ENCODE results near the gene NBEAL1. TPM values are rescaled to one million over a fixed set of nuclear protein-coding genes. Genes with fewer than 3 reads are reported as not detected.
"Not testable (repeated sequence)": the region's sequence is repeated elsewhere in the genome, so short reads cannot be mapped to it uniquely, and the experiment has no call there.

The NBEAL1 gene
- total RNA-seq: 66.0 TPM

DNA sequence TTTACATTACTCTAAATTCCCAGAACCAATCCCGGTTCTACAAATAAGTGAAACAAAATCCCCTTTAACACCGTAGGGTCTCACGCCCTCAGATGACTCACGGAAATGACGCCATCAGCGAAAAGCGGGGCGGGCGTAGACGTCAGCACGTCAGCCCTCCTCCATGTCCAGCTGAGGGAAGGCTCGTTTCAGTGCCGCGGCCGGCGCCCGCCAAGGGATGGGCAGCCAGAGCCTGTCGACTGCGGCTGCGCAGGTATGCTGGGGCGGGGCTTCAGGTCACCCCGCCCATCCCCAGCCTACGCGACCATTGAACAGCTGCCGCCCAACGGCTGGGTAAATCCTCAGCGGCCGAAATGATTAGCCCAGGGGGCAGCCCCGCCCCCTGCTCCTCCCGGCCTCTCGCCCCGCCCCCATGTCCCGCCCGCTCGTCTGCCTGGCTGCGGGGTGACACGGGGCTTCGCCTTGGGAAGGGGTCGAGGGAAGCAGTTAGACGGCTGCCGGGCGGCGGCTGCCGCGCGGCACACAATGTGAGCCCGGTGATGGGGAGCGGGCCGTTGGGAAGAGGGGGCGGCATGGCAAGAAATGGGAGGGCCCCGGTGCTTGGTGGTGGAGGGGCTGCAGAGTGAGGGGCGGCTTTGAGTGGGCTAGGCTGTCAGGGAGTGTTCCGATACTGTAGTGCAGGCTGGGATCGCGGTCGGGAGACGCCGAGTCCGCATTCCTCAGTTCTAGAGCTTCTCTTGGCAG lies at the start of gene NBEAL1:
NBEAL1 (plus strand) TSS at position 420 of the 744 bp plus-strand sequence. CDS start 1,510 bp downstream, outside the sequence.
- DNase-seq: peak; percentile 100

DNA sequence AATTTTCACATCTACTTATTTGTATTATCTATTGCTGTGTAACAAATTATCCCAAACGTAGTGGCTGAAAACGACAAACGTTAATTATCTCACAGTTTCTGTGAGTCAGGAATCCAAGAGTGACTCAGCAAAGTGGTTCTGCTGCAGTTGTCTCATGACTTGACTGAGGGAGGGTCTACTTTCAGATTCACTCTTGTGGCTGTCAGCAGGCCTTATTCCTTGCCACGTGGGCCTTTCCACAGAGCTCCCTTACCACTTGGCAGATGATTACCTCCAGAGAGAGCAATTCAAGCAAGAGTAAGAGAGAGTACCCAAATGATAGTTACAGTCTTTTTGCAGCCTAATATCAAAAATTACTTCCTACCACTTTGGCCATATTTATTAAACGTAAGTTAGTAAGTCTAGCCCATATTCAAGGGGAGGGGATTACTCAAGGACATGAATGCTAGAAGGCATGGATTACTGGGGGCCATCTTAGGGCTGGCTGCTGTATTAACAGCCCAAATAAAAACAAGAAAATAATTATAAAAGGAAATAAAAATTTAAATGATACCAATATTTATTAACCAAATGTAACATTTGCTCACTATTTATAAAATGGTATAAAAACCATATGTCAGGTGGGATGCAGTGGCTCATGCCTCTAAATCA lies 48.7 kb upstream of the NBEAL1 start:
- DNase-seq: peak; percentile 13

DNA sequence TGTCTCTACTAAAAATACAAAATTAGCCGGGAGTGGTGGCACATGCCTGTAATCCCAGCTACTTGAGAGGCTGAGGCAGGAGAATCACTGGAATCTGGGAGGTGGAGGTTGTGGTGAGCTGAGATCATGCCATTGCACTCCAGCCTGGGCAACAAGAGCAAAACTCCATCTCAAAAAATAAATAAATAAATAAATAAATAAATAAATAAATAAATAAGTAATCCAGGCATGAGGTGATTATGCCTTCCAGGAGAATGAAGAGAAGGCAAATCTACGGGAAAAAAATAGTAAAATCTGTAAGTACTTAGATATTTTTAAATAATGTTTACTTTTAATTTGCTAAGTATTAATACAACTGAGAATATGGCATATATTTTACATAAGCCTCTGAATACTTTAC lies 45.3 kb upstream of the NBEAL1 start:
- not testable (repeated sequence) for DNase-seq

DNA sequence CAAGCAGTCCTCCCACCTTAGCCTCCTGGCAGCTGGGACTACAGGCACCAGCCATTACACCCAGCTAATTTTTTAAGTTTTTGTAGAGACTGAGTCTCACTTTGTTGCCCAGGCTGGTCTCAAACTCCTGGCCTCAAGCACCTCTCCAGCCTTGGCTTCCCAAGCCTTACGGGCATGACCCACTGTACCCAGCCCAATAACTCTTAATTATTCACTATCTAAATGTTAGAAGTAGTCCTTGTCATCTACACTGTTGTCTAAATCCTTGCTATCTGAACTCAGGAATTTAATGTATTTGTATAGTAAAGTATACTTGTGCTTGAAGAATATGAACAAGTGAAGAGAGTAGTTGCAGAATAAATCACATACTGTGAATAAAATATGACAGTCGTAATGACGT lies 37.9 kb upstream of the NBEAL1 start:
- no peak for DNase-seq

DNA sequence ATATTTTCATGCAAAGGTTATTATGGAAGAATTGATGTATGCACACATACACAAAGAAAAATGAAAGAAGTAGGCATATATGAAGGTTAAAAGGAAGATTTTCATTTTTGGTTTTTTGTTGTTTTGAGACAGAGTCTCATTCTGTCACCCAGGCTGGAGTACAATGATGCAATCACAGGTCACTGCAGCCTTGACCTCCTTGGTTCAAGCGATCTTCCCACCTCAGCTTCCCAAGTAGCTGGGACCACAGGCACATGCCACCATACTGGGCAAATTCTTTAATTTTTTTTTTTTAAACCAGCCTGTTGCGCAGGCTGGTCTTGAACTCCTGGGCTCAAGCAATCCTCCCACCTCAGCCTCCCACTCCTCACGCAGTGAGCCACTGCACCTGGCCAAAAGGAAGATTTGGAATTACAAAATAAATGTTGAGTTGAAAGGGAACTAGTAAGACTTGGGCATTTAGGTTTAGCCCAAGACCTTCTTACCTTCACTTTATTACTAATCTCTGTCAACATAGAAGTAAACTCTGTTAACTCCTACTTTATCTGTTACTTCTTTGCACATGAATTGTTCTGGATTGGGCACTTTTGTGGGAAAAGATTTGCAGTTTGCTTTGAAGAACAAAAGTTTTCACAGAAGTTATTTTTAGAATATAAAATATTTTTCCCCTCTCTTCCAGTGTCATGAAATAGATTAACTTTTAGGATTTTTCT lies 31.7 kb upstream of the NBEAL1 start:
- no peak for DNase-seq

DNA sequence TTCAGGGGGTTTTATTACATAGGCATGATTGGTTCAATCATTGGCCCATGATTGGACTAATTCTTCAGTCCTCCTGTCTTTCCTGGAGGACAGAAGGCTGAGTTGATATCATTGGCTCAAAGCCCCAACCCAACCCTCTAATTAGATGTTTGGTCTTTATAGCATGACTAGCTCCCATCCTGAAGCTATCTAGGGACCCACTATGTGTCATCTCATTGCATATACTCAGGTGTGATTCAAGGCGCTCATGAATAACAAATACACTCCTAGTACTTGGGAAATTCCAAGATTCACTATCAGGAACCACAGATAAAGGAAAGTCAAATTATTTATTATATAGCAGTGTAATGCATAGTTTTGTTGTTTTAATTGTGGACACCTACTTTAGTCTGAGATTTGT lies 24.9 kb upstream of the NBEAL1 start:
- no peak for DNase-seq

DNA sequence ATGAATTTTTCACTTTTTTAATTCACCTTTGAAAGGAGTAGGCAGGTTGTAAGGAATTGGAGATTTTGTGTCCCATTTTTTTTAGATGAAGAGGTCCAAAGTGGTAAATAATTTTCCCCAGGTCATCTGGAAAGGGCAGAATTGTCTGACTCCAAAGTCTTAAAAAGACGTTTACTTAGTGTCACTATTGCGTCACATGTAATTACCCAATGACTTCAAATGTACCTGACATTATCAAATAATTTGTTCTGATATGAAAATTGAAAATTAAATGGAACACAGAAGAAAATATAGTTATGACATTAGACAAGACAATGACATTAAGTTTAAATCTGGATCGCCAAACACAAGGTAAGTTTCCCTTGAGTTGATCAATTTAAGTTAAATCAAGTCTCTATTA lies 24.2 kb upstream of the NBEAL1 start:
- no peak for DNase-seq

DNA sequence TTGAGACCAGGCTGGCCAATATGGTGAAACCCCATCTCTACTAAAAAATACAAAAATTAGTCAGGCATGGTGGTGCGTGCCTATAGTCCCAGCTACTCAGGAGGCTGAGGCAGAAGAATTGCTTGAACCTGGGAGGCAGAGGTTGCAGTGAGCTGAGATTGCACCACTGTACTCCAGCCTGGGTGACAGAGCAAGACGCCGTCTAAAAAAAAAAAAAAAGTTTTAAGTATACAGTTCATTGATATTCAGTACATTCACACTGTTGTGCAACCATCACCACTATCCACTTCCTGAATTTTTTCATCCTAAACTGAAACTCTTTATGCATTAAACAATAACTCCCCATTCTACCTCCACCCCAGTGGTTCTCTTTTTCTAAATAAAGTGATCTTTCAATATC lies 17.6 kb upstream of the NBEAL1 start:
- DNase-seq: not testable (repeated sequence)

DNA sequence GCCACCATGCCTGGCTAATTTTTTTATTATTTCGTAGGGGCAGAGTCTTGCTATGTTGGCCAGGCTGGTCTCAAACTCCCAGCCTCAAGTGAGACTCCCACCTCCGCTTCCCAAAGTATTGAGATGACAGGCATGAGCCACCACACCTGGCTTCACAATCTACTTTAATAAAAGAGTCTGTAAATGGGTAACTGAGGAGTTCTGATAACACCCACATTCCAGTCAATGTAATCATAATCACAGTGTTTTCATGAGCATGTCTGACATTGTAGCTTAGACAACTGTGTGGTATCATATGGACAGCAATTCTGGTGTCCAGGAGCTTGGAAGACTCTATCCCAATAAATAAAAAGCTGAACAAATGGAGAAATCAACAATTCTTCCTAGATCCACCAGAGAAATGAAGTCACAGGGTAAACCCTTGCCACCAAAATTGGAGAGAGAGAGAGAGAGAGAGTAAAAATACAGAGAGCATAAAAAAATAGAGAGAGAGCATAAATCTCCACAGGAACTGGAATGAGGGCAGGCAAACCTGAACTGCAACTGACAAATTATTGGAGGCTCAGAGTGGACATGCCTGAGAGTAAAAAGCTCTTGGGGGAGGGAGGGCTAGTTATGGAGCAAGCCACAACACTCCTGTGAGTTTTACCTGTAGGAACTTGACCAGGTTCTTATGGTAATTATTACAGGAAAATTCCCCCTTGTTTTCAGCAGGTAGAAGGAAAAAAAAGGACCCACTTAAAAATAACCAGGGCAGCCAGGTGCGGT lies 12.4 kb upstream of the NBEAL1 start:
- no peak for DNase-seq

DNA sequence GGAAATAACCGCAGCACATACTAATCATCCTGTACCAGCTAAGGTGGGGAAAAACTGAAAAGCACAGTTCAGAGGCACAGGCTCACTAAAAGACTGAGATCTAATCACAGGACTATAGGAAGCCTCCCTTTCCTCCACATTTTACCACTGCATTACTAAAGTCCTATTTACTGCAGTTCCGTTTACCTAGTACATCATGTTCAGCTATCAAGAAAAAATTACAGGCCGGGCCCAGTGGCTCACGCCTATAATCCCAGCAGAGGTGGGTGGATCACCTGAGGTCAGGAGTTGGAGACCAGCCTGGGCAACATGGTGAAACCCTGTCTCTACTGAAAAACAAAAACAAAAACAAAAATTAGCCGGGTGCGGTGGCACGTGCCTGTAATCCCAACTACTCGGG lies 11.0 kb upstream of the NBEAL1 start:
- DNase-seq: no peak

DNA sequence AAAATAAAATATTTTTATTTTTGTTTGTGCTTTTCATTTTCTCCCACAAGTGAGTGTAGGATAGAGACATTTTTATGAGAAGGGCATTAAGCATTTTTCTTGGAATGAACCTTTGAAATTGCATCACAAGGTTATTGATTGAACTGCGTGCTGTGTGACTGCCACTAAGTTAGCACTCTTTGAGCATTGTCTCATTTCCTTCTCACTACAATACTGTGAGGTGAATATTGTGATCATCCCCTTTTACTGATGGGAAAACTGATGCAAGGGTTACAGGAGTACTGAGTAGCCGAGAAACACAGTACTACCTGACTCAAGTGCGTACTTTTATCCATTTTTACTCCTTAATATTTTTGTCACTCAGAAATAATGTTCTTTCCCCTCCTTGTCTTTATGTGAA lies 2.0 kb downstream of the NBEAL1 start:
- DNase-seq: no peak

DNA sequence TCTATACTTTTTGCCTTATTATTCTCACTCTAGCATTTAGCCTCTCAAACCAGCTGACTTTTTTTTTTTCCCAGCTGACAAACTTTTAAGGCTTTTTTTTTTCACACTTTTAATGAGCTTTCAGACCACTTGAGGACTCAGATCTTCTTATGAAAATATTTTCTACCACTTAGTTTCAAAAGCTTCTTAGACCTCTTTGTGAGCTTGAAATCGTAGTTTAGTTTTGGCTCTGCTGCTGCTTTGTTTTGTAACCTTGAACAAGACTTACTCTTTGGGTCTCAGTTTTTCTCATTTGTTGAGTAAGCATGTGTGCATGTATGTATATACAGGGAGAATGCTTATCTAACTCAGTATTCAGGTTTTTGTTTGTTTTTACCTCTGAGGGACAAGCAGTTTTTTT lies 3.5 kb downstream of the NBEAL1 start:
- peak; percentile 25 for DNase-seq

DNA sequence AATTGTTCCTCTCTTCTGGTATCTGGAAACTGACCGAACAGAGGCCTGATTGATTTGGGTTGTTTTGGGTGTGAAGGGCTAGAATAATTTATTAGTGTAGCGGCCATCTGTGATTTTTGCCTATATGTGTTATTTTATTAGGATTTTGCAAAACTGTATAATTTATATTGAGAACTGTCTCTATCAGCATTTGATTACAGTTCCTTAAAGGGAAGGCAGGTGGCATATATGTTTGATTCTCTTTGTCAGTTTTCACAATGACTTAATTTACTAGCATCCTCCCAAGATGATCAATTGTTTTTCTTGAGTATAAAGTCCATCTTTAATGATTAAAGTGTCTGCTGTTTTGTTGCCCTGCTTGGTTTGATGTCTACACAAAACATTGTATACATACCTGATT lies 4.5 kb downstream of the NBEAL1 start:
- no peak for DNase-seq

DNA sequence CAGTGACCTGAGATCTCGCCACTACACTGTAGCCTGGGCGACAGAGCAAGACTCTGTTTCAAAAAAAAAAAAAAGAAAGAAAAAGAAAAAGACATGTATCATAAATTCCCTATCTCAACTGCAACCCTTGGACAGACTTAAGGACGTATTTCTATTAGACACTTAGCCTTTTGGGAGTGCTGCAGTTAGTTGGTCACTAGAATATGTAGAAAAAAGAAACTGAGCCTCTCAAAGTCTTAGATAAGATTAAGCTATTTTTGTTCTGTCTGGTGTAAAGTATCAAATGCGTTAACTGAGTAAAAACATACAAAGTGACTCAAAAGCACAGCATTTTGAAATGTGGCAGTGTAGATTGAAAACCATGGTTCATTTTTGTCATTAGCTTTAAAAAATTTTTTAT lies 7.3 kb downstream of the NBEAL1 start:
- DNase-seq: no peak

DNA sequence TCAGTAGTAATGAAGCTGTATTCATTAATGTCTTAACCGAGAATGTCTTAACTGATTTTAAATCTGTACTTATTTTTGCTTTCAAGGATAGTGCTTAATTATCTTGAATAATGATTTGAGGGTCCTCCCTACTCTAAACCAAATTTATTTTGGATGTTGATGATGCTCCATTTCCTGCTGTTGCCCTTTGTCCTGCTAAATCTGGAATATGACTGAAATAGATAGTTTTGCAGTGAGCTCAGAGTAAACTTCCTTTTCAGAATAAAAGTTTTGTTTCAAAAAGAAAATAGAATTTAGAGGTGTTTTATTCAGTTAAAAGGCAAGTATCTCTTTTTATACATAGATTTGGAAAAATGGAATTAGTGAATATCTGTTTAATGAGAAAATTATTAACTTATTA lies 8.1 kb downstream of the NBEAL1 start:
- DNase-seq: no peak

DNA sequence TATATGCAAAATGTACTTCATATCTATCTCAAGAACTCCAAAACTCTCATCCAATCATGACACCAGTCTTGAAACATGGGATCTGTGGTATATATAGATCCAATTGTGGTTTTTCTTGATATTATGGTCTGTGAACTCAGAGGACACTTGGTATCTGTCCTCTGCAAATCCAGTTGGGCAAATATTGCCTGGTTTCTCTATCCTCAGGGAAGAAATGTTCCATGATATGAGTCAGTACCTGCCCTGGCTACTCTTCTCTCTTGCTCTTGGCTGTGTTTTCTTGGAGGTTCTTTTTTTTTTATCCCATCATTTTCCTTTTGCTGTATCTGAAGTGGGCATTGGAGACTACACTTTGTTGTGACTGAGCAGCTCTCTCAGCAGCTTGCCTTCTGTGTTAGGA lies 10.9 kb downstream of the NBEAL1 start:
- DNase-seq: no peak

DNA sequence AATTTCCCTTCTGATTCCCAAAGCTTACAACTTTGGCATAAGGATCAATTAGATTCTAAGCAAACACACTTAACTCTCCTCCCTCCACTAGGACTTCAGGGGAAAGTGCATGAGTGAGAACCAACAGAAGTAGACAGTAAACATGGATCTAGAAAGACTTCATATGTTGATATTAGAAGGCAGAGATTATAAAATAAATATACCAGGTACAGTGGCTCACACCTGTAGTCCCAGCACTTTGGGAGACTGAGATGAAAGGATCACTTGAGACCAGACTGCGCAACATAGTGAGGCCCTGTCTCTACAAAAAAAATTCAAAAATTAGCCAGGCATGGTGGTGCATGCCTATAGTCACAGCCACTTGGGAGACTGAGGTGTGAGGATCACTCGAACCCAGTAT lies 15.9 kb downstream of the NBEAL1 start:
- no peak for DNase-seq

DNA sequence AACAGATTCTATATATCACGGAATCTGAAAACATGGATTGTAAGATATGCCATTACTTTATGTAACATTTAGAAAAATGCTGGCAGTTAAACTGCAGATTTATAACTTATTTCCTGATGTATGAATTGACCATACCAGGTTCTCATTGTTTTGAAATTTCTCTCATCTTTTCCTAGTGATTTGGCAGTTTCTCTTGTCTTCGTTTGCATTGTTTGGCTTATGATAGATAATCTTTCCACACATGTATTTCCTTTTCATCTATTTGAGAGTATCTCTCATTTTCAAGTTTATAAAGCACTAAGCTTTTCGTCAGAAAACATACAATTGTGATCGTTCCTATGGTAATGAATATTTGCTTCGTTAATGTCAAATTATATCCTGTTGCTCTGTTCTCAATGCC lies 16.3 kb downstream of the NBEAL1 start:
- DNase-seq: no peak

DNA sequence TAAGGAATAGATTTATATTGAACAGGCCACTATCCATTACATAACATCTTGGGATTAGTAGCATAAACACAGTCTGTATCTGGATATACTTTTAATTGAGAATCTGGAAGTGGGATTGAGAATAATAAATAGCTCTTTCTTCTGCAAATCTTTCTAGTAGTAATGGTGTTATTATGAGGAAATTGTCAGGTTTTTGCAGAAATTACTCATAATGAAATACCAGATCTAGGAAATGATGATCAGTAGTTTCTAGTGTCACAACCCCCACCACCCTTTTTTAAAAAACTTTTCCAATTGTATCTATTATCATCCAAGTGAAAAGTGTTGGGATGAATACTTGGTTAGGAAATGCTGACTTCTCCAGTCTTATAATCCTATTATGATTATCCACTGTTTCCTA lies 18.7 kb downstream of the NBEAL1 start:
- no peak for DNase-seq

DNA sequence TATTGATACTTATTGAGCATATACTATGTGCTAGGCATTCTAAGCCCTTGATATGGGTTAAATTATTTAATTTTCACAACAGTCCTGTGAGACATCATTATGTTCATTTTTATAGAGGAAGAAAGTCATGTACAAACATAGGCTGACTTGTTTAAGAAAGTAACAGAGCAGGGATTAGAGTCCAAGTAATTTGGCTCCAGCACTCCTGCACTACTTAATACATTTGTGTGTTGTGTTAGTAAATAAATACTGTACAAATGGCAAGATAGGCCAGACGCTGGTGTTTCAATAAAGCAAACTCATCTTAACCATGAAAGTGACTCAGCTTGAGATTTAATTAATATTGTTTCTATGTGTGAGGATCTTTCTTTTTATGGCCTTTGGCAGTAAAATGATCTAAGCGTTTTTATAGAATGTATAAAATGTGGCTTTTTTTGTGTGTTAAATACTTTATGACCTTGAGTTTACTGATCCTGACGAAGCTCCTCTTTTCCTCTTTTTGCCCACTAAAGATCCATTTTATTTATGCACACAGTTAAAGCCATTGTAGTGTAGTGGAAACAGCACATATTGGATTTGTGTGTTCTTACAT lies 21.3 kb downstream of the NBEAL1 start:
- DNase-seq: no peak

DNA sequence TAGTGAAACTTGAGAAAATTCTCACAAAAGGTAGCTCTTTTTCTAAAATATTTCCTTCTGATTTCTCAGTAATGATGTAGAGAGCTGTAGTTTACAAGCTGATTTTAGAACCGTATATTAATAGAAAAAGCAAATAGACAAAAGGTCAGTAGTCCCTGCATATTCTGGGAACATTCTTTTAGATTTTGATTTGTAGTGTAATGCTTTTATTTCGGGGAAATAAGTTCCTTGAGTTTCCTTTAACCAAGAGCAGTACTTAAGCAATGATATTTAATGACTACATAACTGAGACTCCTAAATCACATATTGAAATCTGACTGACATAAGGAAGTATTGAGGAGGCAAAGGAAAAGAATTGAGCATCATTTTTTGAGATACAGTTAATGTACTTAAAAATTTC lies 22.4 kb downstream of the NBEAL1 start:
- no peak for DNase-seq

DNA sequence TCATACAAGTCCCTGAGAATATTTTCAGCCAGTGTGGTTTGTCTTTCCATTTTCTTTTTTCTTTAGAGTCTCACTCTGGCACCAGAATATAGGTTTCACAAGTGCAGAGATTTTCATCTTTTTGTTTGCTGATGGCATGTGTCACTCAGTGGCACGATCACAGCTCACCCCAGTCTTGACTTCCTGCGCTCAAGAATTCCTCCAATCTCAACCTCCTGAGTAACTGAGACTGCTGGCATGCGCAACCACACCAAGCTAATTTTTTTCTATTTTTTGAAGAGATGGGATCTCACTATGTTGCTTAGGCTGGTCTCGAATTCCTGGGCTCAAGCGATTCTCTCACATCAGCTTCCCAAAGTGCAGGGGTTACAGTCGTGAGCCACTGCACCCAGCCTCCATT lies 23.9 kb downstream of the NBEAL1 start:
- DNase-seq: no peak
